ENCODE measurements around the gene MINDY4.

MINDY4 gene

DNA sequence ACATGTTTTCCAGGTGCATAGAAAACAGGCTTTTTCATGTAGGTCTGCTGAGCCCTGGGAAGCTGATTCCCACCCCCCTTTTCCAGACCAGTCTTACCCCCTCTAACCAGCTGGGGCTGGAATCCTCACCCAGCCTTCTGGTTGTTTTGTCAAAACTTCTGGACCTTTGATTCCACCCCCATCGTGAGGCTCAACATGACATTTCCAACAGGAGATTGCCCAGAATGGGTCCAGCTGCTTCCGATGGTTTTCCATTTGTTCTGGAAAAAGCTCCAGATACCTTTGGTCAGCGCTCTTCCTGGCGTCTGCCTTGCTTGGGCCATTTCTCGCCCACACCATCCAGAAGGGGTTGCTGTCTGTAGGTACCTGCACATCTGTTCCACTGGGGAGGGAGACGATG is 41.5 kb downstream of the MINDY4 start:
- H4K20me1 ChIP-seq (ENCODE audit: control insufficient read depth, insufficient read depth, low read depth, low read length) = no peaks in the 10 kb centered on the region
- TF ChIP-seq, protein P1, sequence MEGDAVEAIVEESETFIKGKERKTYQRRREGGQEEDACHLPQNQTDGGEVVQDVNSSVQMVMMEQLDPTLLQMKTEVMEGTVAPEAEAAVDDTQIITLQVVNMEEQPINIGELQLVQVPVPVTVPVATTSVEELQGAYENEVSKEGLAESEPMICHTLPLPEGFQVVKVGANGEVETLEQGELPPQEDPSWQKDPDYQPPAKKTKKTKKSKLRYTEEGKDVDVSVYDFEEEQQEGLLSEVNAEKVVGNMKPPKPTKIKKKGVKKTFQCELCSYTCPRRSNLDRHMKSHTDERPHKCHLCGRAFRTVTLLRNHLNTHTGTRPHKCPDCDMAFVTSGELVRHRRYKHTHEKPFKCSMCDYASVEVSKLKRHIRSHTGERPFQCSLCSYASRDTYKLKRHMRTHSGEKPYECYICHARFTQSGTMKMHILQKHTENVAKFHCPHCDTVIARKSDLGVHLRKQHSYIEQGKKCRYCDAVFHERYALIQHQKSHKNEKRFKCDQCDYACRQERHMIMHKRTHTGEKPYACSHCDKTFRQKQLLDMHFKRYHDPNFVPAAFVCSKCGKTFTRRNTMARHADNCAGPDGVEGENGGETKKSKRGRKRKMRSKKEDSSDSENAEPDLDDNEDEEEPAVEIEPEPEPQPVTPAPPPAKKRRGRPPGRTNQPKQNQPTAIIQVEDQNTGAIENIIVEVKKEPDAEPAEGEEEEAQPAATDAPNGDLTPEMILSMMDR (IDR thresholded peaks at IDR 0.05; ENCODE audit: low read depth, low read length, poor library complexity, severe bottlenecking) = no peak
- TF ChIP-seq EZH2phosphoT487 (IDR thresholded peaks at IDR 0.05; ENCODE audit: borderline replicate concordance, low read length) = no peak
- H3K9me3 ChIP-seq (ENCODE audit: control insufficient read depth, insufficient read depth, low read length) = no peaks in the 10 kb centered on the region
- H3K79me2 ChIP-seq (ENCODE audit: control insufficient read depth, low read length) = no peaks in the 10 kb centered on the region
- H3K9me2 ChIP-seq (replicated peaks; ENCODE audit: control insufficient read depth, low read length) = no peaks in the 10 kb centered on the region
- no peak overlapping the region for H3K27ac ChIP-seq (ENCODE audit: low read depth, low read length)
- H3K4me2 ChIP-seq (ENCODE audit: low read length) = no peak overlapping the region
- no peak overlapping the region for H3K4me3 ChIP-seq (ENCODE audit: low read length)
- no peaks in the 10 kb centered on the region for H3K27me3 ChIP-seq (ENCODE audit: control insufficient read depth, low read length)
- no peaks in the 10 kb centered on the region for H3K4me1 ChIP-seq (ENCODE audit: control insufficient read depth, low read length)
- H3K36me3 ChIP-seq (ENCODE audit: control insufficient read depth, low read length) = no peaks in the 10 kb centered on the region
- H3F3A ChIP-seq (ENCODE audit: control insufficient read depth, insufficient read depth) = no peaks in the 10 kb centered on the region

DNA sequence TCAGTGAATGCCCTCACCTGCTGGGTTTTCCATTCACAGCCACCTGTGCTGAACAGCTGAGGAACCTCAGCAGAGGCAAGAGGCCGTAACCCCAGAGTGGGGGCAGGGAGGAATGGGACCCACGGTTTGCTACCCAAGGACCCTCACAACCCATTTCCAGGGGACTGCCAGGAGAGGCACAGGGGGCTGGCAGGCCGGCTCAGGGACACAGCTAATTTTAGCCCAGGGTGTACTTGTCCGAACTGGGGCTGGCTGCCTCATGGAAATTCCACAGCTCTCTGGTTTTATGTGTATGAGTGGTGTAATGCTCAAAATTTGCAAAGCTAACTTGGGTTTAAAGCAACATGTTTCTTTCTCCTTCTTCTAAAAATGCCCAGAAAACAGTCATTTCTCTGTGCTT is 42.2 kb downstream of the MINDY4 start:
- Histone ChIP-seq H3F3A (ENCODE audit: control insufficient read depth, insufficient read depth) (no peaks in the 10 kb centered on the region), H3K4me2 (ENCODE audit: low read length) (no peak overlapping the region), H3K9me2 (replicated peaks; ENCODE audit: control insufficient read depth, low read length) (no peaks in the 10 kb centered on the region), H3K4me3 (ENCODE audit: low read length) (no peak overlapping the region), H3K36me3 (ENCODE audit: control insufficient read depth, low read length) (no peaks in the 10 kb centered on the region), H3K4me1 (ENCODE audit: control insufficient read depth, low read length) (no peaks in the 10 kb centered on the region), H4K20me1 (ENCODE audit: control insufficient read depth, insufficient read depth, low read depth, low read length) (no peaks in the 10 kb centered on the region), H3K27ac (ENCODE audit: low read depth, low read length) (no peak overlapping the region), H3K9me3 (ENCODE audit: control insufficient read depth, insufficient read depth, low read length) (no peaks in the 10 kb centered on the region), H3K79me2 (ENCODE audit: control insufficient read depth, low read length) (no peaks in the 10 kb centered on the region), H3K27me3 (ENCODE audit: control insufficient read depth, low read length) (no peaks in the 10 kb centered on the region)
- TF ChIP-seq, protein P1 (IDR thresholded peaks at IDR 0.05; ENCODE audit: low read depth, low read length, poor library complexity, severe bottlenecking) = no peak
- TF ChIP-seq EZH2phosphoT487 (IDR thresholded peaks at IDR 0.05; ENCODE audit: borderline replicate concordance, low read length) = no peak

DNA sequence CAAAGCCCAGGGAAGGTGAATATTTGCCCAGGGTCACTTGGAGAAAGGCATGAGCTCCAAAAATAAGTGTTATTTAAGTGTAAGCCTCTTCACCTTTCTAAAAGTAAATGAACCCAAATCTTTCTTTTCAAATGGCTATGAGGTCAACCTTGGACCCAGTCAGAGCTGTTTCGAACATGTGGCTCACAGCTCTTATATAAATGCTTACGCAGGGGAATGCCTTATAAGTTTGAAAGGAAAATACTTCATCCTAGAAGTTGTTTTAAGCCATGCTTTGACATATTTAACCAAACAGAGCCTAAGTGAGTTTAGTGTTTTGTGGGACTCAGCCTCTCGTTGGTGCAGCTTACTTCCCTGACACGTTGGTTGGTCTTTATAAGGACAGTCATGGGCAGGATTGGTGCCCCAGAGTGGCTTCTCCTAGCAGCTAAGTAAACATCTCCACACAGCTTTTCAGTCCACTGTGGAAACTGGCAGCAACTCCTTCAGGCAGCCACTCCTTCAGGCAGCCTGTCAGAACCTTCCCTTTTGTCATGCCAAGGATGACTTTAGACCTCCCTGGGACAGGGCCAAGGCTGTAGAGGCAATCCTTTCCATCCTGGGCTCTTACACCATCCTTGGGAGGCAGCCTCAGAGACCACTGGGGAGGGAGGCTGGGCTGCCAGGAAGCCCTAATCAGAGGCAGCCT is 43.6 kb downstream of the MINDY4 start:
- H3K9me3 ChIP-seq (ENCODE audit: control insufficient read depth, insufficient read depth, low read length) = no peaks in the 10 kb centered on the region
- H3K27ac ChIP-seq (ENCODE audit: low read depth, low read length) = no peak overlapping the region
- no peaks in the 10 kb centered on the region for H3K9me2 ChIP-seq (replicated peaks; ENCODE audit: control insufficient read depth, low read length)
- H3F3A ChIP-seq (ENCODE audit: control insufficient read depth, insufficient read depth) = no peaks in the 10 kb centered on the region
- H3K4me3 ChIP-seq (ENCODE audit: low read length) = no peak overlapping the region
- H3K79me2 ChIP-seq (ENCODE audit: control insufficient read depth, low read length) = no peaks in the 10 kb centered on the region
- no peaks in the 10 kb centered on the region for H3K27me3 ChIP-seq (ENCODE audit: control insufficient read depth, low read length)
- no peaks in the 10 kb centered on the region for H3K4me1 ChIP-seq (ENCODE audit: control insufficient read depth, low read length)
- TF ChIP-seq, protein P1 (IDR thresholded peaks at IDR 0.05; ENCODE audit: low read depth, low read length, poor library complexity, severe bottlenecking) = no peak
- TF ChIP-seq EZH2phosphoT487 (IDR thresholded peaks at IDR 0.05; ENCODE audit: borderline replicate concordance, low read length) = no peak
- no peaks in the 10 kb centered on the region for H3K36me3 ChIP-seq (ENCODE audit: control insufficient read depth, low read length)
- no peaks in the 10 kb centered on the region for H4K20me1 ChIP-seq (ENCODE audit: control insufficient read depth, insufficient read depth, low read depth, low read length)
- no peak overlapping the region for H3K4me2 ChIP-seq (ENCODE audit: low read length)
